ENCODE results near the gene OR5D16. TPM values are rescaled to one million over a fixed set of nuclear protein-coding genes. Genes with fewer than 3 reads are reported as not detected.

Gene OR5D16
- total and polyA plus RNA-seq, 2 of the 4 experiments (the other 2 are of a cell fraction), result not detected

DNA sequence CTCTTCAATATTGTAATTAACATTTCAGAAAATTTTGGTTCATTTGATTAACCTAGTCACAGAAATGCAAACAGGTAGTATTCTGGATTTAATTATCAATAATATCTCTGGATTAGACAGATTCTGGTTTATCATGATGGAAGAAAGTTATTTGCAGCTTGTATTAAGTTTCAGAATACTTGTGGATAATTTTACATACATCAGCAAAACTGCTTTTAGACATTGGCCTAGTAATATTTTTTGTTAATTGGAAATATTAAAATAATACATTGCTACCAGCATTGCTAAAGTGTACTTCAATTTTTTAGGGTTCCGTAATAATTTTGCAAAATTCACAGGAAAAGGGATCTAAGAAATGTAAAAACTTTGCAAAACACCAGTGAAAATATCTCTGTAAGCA, 46.9 kb upstream of the OR5D16 start:
- Histone ChIP-seq H2BK120ac (ENCODE audit: low read depth, low read length) (no peak overlapping the region), H3K4ac (ENCODE audit: low read depth, low read length) (no peak overlapping the region), H3K9ac (ENCODE audit: low read depth, low read length) (no peak overlapping the region), H4K20me1 (ENCODE audit: insufficient read depth, low read length) (no peaks in the 10 kb centered on the region), H3K18ac (ENCODE audit: low read depth, low read length) (no peak overlapping the region), H3K36me3 (ENCODE audit: control insufficient read depth, insufficient read depth, low read length) (no peaks in the 10 kb centered on the region), H2BK5ac (ENCODE audit: low read depth, low read length, poor library complexity, severe bottlenecking) (no peak overlapping the region), H3K27me3 (ENCODE audit: control insufficient read depth, insufficient read depth, low read length) (no peaks in the 10 kb centered on the region), H2AFZ (replicated peaks; ENCODE audit: low read length, poor library complexity) (no peak overlapping the region), H3K27ac (ENCODE audit: insufficient read depth, low read length) (no peak overlapping the region), H3K4me2 (ENCODE audit: low read depth, low read length) (no peak overlapping the region), H2AK5ac (ENCODE audit: low read depth, low read length) (no peak overlapping the region), H4K8ac (ENCODE audit: low read depth in 2 of 2, low read length in 2 of 2) (no peak overlapping the region), H3K14ac (replicated peaks; ENCODE audit: low read depth, low read length) (no peak overlapping the region), H3K56ac (ENCODE audit: extremely low read depth, insufficient read depth, low read length) (no peak overlapping the region), H2BK20ac (ENCODE audit: low read depth, low read length) (no peak overlapping the region), H4K91ac (ENCODE audit: insufficient read depth, low read depth, low read length) (no peak overlapping the region), H4K5ac (ENCODE audit: low read depth, low read length) (no peak overlapping the region), H3K4me1 (ENCODE audit: control insufficient read depth, insufficient read depth, low read length) (no peaks in the 10 kb centered on the region), H2AK9ac (replicated peaks; ENCODE audit: low read depth, low read length, poor library complexity) (no peak overlapping the region), H3K79me1 (ENCODE audit: low read depth in 1 of 2, low read length in 2 of 2) (no peaks in the 10 kb centered on the region), H3K4me3 (ENCODE audit: insufficient read depth, low read depth, low read length) (no peak overlapping the region), H2BK15ac (ENCODE audit: low read depth, low read length) (no peak overlapping the region), H3K9me3 (ENCODE audit: control insufficient read depth, insufficient read depth, low read length) (peaks cover 7% of the 10 kb centered on the region), H3K23ac (ENCODE audit: low read depth, low read length) (no peak overlapping the region), H3K9me1 (ENCODE audit: insufficient read depth, low read length) (no peaks in the 10 kb centered on the region)
- CTCF ChIA-PET, result no interaction called here
- POLR2A ChIA-PET (ENCODE audit: unreplicated experiment), result no interaction called here
- intact Hi-C loops (cut with micrococcal nuclease), result loop anchor here (10.0 kb wide), 1 partner anchor 47 kb away; no protein-coding TSS in a partner anchor
- ATAC-seq (ENCODE audit: low read depth) (no peak), DNase-seq (no peak)
- no CpG with 5 or more reads among the region's 1 CpG for WGBS, 2 experiments (ENCODE audit: extremely low coverage in 2 of 2, insufficient read length in 1 of 2)
- in situ Hi-C loops (cut with MboI; ENCODE audit: low sequenced_read_pairs), result no loop called here
- dilution Hi-C loops (cut with HindIII; ENCODE audit: low sequenced_read_pairs, unreplicated experiment), result no loop called here
- BruUV-seq (replicated peaks), result no TSS peak
- TF ChIP-seq POLR2A (IDR thresholded peaks at IDR 0.05; ENCODE audit: low read depth, low read length) (no peak), BHLHE40 (IDR thresholded peaks at IDR 0.05; ENCODE audit: low read depth, low read length) (no peak), MAFK (IDR thresholded peaks at IDR 0.05; ENCODE audit: low read depth, low read length) (peak; percentile 63), RAD21 (IDR thresholded peaks at IDR 0.05; ENCODE audit: low read length) (no peak), MAZ (IDR thresholded peaks at IDR 0.05; ENCODE audit: borderline replicate concordance, low read depth, low read length) (no peak), USF2 (IDR thresholded peaks at IDR 0.05; ENCODE audit: low read depth, low read length) (no peak), CEBPB (IDR thresholded peaks at IDR 0.05; ENCODE audit: low read depth, low read length) (no peak), MXI1 (IDR thresholded peaks at IDR 0.05; ENCODE audit: borderline replicate concordance, low read depth, low read length) (no peak)
- TF ChIP-seq, protein P1, sequence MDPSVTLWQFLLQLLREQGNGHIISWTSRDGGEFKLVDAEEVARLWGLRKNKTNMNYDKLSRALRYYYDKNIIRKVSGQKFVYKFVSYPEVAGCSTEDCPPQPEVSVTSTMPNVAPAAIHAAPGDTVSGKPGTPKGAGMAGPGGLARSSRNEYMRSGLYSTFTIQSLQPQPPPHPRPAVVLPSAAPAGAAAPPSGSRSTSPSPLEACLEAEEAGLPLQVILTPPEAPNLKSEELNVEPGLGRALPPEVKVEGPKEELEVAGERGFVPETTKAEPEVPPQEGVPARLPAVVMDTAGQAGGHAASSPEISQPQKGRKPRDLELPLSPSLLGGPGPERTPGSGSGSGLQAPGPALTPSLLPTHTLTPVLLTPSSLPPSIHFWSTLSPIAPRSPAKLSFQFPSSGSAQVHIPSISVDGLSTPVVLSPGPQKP (IDR thresholded peaks at IDR 0.05; ENCODE audit: borderline replicate concordance, low read depth, low read length), result no peak

All from IMR-90 (cell line).